ENCODE results near the gene RNF212B. TPM values are rescaled to one million over a fixed set of nuclear protein-coding genes. Genes with fewer than 3 reads are reported as not detected.

RNF212B gene
- total RNA-seq, 4 donors from 2014 or later: not detected

DNA sequence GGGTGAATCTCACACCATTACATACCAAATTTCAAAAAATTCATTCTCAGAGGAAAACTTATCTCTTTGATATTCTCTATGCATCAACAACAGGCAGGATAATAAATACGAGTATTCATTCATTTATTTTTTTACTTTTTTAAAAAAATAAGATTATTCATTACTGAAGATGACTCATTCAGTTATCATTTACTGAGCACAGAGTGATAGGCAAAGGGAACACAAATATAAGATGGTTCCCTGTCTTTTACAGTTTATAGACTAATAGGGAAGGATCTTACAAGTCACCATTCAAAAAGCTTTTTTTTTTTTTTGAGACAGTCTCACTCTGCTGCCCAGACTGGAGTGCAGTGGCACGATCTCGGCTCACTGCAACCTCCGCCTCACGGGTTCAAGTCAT is 78.6 kb downstream of the RNF212B start:
- WGBS, 2 donors (ENCODE audit: low coverage in 1 of 2): 78 to 90% methylated on average over 3 to 5 of the region's 5 CpGs
- Histone ChIP-seq H3K27ac (no peak overlapping the region), H3K4me1 (peaks cover 0 to 7% (median 6%) of the 10 kb centered on the region in 4 donors), H3K27me3 (no peaks in the 10 kb centered on the region), H3K36me3 (peaks cover 0 to 3% (median 0%) of the 10 kb centered on the region in 4 donors), H3K4me3 (no peak overlapping the region), H3K9me3 (no peaks in the 10 kb centered on the region)
- TF ChIP-seq EP300 (IDR thresholded peaks at IDR 0.05; ENCODE audit: low read depth) (no peak), POLR2AphosphoS5 (IDR thresholded peaks at IDR 0.05) (no peak), POLR2A (IDR thresholded peaks at IDR 0.05) (no peak)
- TF ChIP-seq, protein P1, sequence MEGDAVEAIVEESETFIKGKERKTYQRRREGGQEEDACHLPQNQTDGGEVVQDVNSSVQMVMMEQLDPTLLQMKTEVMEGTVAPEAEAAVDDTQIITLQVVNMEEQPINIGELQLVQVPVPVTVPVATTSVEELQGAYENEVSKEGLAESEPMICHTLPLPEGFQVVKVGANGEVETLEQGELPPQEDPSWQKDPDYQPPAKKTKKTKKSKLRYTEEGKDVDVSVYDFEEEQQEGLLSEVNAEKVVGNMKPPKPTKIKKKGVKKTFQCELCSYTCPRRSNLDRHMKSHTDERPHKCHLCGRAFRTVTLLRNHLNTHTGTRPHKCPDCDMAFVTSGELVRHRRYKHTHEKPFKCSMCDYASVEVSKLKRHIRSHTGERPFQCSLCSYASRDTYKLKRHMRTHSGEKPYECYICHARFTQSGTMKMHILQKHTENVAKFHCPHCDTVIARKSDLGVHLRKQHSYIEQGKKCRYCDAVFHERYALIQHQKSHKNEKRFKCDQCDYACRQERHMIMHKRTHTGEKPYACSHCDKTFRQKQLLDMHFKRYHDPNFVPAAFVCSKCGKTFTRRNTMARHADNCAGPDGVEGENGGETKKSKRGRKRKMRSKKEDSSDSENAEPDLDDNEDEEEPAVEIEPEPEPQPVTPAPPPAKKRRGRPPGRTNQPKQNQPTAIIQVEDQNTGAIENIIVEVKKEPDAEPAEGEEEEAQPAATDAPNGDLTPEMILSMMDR (IDR thresholded peaks at IDR 0.05): no peak
- in situ Hi-C loops (cut with MboI; ENCODE audit: low pct_ligation_motif_present in 1 of 4, low pct_unique_long_range_greater_than_20kb in 1 of 4, low sequenced_read_pairs in 3 of 4): no loop called here
- intact Hi-C loops (cut with DNase I; ENCODE audit: low total_unique reads): no loop called here
- DNase-seq: no peak

DNA sequence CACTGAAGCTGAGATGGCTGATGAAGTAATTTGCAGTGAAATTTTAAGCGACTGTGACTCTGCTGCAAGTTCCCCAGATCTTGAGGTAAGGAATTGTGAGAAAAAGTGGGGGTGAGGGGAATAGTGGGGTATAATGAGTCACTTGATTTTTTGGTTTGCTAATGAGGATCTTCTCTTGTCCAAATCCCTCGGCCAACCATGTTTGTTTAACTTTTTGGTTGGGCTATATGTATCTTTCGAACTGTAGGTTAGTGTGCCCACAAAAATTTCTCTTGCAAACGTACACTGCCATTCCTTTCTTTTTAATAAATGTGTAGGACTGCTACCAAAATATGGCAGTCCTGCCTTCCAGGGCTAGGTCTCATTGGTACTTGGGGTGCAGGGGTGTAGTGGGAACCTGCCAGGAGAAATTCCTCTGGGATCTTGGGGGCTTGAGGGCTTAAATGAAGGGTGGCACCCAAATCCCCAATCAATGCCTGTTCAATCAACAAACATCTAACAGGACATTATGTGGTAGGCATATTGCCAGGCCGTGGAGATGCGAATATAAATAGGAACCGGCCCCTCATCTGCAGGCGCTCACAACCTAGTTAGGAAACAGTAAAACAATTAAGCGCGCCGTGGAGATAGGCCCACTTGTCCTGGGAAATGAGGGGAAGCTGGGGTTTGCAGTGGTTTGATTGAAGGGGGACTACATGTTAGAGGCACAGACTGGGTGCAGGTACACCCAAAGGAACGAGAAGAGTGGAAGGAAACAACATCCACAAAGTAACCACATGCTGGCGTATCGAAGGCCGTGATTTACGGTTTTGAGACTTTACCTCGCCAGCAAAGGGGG is 82.2 kb downstream of the RNF212B start:
- Histone ChIP-seq H3K27ac (peak overlapping the region; percentile 90 to 99 (median 96)), H3K27me3 (no peaks in the 10 kb centered on the region), H3K4me1 (peaks cover 10 to 21% (median 18%) of the 10 kb centered on the region in 4 donors), H3K4me3 (peak overlapping the region in 3 of 4 donors; percentile 20 to 97 (median 43)), H3K9me3 (no peaks in the 10 kb centered on the region), H3K36me3 (peaks cover 0 to 19% (median 8%) of the 10 kb centered on the region in 4 donors)
- in situ Hi-C loops (cut with MboI; ENCODE audit: low pct_ligation_motif_present in 1 of 4, low pct_unique_long_range_greater_than_20kb in 1 of 4, low sequenced_read_pairs in 3 of 4): no loop called here
- TF ChIP-seq EP300 (IDR thresholded peaks at IDR 0.05; ENCODE audit: low read depth) (no peak), POLR2A (IDR thresholded peaks at IDR 0.05) (no peak), POLR2AphosphoS5 (IDR thresholded peaks at IDR 0.05) (no peak)
- TF ChIP-seq, protein P1 (IDR thresholded peaks at IDR 0.05): no peak
- DNase-seq: no peak
- intact Hi-C loops (cut with DNase I; ENCODE audit: low total_unique reads): no loop called here
- WGBS, 2 donors (ENCODE audit: low coverage in 1 of 2): 87 to 92% methylated on average over 15 to 17 of the region's 17 CpGs

DNA sequence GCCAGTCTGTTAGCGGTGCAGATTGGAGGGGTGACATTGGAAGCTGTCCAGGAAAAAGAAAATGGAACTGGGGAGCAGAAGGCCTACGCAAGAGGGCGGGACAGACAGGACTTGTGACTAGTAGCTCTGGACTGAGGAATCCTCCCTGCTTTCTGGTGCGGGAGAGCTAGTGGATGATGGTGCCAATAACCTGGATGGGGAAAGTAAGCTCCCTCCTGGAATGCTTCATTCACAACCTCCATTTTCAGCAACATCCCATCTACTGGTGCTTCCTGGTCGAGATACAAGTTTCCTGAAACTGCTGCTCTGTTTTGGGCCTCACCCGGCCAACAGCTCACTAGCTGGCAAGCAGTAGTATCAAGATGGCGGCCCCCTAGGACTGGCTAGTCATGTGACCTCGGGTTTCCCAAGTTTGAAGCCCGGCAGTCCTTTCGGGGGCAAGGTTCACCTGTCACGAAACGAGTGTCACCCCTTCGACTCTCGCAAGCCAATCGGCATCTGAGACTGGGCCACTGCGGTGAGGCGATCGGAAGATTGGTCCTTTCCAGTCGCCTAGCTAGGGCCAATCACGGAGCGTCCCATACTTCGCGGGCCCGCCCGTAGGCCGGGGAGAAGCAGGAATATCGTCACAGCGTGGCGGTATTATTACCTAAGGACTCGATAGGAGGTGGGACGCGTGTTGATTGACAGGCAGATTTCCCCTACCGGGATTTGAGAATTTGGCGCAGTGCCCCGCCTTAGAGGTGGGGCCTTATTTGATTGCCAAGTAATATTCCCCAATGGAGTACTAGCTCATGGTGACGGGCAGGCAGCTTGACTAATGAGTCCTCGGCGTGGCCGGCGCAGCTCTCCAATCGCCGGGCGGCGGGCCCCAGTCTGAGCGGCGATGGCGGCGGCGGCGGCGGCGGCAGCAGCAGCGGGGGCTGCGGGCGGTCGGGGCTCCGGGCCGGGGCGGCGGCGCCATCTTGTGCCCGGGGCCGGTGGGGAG is 83.1 kb downstream of the RNF212B start, which contains the start of gene PABPN1:
PABPN1 (plus strand) TSS at position 874 of the 988 bp plus-strand sequence; CDS start at position 887, 13 bp downstream.
- H3K4me1 ChIP-seq: peaks cover 10 to 21% (median 18%) of the 10 kb centered on the region in 4 donors
- intact Hi-C loops (cut with DNase I; ENCODE audit: low total_unique reads): no loop called here
- DNase-seq: peak; percentile 100
- H3K36me3 ChIP-seq: peaks cover 0 to 25% (median 8%) of the 10 kb centered on the region in 4 donors
- H3K27ac ChIP-seq: peak within 1 kb of the TSS; percentile 98 to 99 (median 98)
- in situ Hi-C loops (cut with MboI; ENCODE audit: low pct_ligation_motif_present in 1 of 4, low pct_unique_long_range_greater_than_20kb in 1 of 4, low sequenced_read_pairs in 3 of 4): no loop called here
- H3K27me3 ChIP-seq: no peaks in the 10 kb centered on the region
- H3K4me3 ChIP-seq: peak within 1 kb of the TSS; percentile 92 to 99 (median 97)
- peak; percentile 50 to 82 (median 72) for TF ChIP-seq POLR2AphosphoS5 (IDR thresholded peaks at IDR 0.05)
- TF ChIP-seq POLR2A (IDR thresholded peaks at IDR 0.05): peak; percentile 55
- no peak for TF ChIP-seq EP300 (IDR thresholded peaks at IDR 0.05; ENCODE audit: low read depth)
- TF ChIP-seq, protein P1 (IDR thresholded peaks at IDR 0.05): no peak
- 7 to 40% methylated on average over 1 to 43 of the region's 63 CpGs for WGBS, 2 donors (ENCODE audit: low coverage in 1 of 2)
- no peaks in the 10 kb centered on the region for H3K9me3 ChIP-seq

Measured in transverse colon (tissue), 4 donors.